MM.1S (cell line): ENCODE measurements around the gene SLC9A3.

ENCODE experiments used
- DNase-seq: peaks from one replicate; pipeline ENCODE4 v3.0.0-alpha.2; 2015
- H2AFZ ChIP-seq: fragments of 300-600 bp; sonication (generic); 2 replicates; pipeline ENCODE4 v1.6.0; 2016; ENCODE audit warnings: antibody characterized with exemption, low read length
- H3F3A ChIP-seq: fragments of 300-600 bp; sonication (generic); 2 replicates; pipeline ENCODE4 v1.6.1; 2016; ENCODE audit warnings: mild to moderate bottlenecking, antibody characterized with exemption, low read length, moderate library complexity, mixed read lengths; ENCODE audit not compliant: insufficient read depth
- H3K27ac ChIP-seq: fragments of 300-600 bp; sonication (generic); 2 replicates; pipeline ENCODE4 v1.5.1; 2016; ENCODE audit warnings: mild to moderate bottlenecking, low read length
- H3K27me3 ChIP-seq: fragments of 300-600 bp; sonication (generic); replicated peaks from 2 replicates; pipeline ENCODE4 v1.6.0; 2016; ENCODE audit warnings: low read length; ENCODE audit not compliant: insufficient read depth
- H3K36me3 ChIP-seq: fragments of 300-600 bp; sonication (generic); replicated peaks from 2 replicates; pipeline ENCODE4 v1.6.1; 2016; ENCODE audit warnings: mild to moderate bottlenecking, low read length, mixed read lengths; ENCODE audit not compliant: insufficient read depth
- H3K4me1 ChIP-seq: fragments of 300-600 bp; sonication (generic); 2 replicates; pipeline ENCODE4 v1.6.1; 2016; ENCODE audit warnings: low read length, mixed read lengths
- H3K4me2 ChIP-seq: fragments of 300-600 bp; sonication (generic); 2 replicates; pipeline ENCODE4 v1.6.0; 2016; ENCODE audit warnings: low read depth, low read length
- H3K4me3 ChIP-seq: fragments of 300-600 bp; sonication (generic); 2 replicates; pipeline ENCODE4 v1.5.1; 2016; ENCODE audit warnings: low read length, mixed read lengths
- H3K79me2 ChIP-seq: fragments of 300-600 bp; sonication (generic); 2 replicates; pipeline ENCODE4 v1.6.1; 2016; ENCODE audit warnings: mixed run types, low read length, mixed read lengths
- H3K9ac ChIP-seq: fragments of 300-600 bp; sonication (generic); 2 replicates; pipeline ENCODE4 v1.6.1; 2016; ENCODE audit warnings: low read length, mixed read lengths
- H3K9me2 ChIP-seq: fragments of 300-600 bp; sonication (generic); replicated peaks from 2 replicates; pipeline ENCODE4 v1.6.1; 2016; ENCODE audit warnings: mild to moderate bottlenecking, low read length, mixed read lengths; ENCODE audit not compliant: insufficient read depth
- H3K9me3 ChIP-seq: fragments of 300-600 bp; sonication (generic); replicated peaks from 2 replicates; pipeline ENCODE4 v1.6.1; 2016; ENCODE audit warnings: mild to moderate bottlenecking, low read length, mixed read lengths; ENCODE audit not compliant: insufficient read depth
- H4K20me1 ChIP-seq: fragments of 300-600 bp; sonication (generic); 2 replicates; pipeline ENCODE4 v1.6.1; 2016; ENCODE audit warnings: mild to moderate bottlenecking, low read length, moderate library complexity, mixed read lengths; ENCODE audit not compliant: insufficient read depth
- EZH2 ChIP-seq: fragments of 300-600 bp; sonication (generic); optimal IDR thresholded peaks from 2 replicates; pipeline ENCODE3; 2017; ENCODE audit warnings: low read depth, mild to moderate bottlenecking, antibody characterized with exemption, low read length, mixed read lengths
- EZH2phosphoT487 ChIP-seq: fragments of 300-600 bp; sonication (generic); IDR thresholded peaks from 2 replicates; pipeline ENCODE4 v1.6.1; 2018; ENCODE audit warnings: antibody characterized with exemption, low read length
- TF ChIP-seq, protein P1 (sequence below): fragments of 300-600 bp; sonication (generic); IDR thresholded peaks from 2 replicates; pipeline ENCODE4 v1.5.1; 2016; ENCODE audit warnings: antibody characterized with exemption, low read length, mixed read lengths

Gene SLC9A3

DNA sequence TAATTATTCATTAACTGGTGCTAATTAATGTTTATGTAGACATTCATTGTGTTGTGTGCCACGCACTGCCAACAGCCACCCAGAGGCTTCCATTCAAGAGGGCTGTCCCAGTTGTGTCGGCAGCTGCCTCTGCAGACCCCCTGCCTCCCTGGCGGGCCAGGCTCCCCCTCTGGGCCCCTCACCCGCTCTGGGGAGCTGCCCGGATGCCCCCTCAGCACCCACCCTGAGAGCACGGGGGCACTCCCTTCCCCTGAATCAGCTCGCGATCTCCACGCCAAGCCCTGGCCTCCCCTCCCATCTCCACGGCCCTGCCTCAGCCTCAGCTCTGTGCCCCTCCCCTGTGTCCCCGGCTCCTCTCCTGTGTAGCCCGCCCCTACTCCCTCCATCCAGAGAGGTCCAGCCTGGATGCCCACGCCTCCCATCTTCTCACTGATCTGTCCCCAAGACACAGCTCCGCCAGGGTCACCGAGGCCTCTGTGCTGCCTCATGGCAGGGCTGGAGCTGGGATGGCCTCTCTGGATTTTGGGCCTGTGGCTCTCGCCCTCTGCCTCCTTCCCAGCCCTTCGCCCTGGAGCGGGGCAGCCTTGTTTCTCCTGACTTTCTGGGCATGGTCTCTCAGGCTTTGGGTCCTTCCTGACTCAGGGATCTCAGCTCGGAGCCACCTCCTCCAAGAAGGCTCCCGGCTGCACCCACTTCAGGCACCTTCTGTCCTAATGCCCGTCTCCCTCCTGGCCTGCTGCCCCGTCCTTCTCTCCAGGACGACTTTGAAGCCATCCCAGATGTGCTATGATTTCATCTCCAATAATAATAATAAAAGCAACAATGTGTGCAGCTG is 16.0 kb upstream of the SLC9A3 start:
- no peaks in the 10 kb centered on the region for H4K20me1 ChIP-seq
- no peaks in the 10 kb centered on the region for H3K9me3 ChIP-seq
- no peak overlapping the region for H3K4me2 ChIP-seq
- H3K36me3 ChIP-seq, result no peaks in the 10 kb centered on the region
- peaks cover 12% of the 10 kb centered on the region for H3K4me1 ChIP-seq
- no peaks in the 10 kb centered on the region for H3K9me2 ChIP-seq
- DNase-seq, result no peak
- H3K9ac ChIP-seq, result no peak overlapping the region
- peaks cover 37% of the 10 kb centered on the region for H3K27me3 ChIP-seq
- H3K79me2 ChIP-seq, result no peaks in the 10 kb centered on the region
- TF ChIP-seq EZH2, result no peak
- TF ChIP-seq, protein P1, sequence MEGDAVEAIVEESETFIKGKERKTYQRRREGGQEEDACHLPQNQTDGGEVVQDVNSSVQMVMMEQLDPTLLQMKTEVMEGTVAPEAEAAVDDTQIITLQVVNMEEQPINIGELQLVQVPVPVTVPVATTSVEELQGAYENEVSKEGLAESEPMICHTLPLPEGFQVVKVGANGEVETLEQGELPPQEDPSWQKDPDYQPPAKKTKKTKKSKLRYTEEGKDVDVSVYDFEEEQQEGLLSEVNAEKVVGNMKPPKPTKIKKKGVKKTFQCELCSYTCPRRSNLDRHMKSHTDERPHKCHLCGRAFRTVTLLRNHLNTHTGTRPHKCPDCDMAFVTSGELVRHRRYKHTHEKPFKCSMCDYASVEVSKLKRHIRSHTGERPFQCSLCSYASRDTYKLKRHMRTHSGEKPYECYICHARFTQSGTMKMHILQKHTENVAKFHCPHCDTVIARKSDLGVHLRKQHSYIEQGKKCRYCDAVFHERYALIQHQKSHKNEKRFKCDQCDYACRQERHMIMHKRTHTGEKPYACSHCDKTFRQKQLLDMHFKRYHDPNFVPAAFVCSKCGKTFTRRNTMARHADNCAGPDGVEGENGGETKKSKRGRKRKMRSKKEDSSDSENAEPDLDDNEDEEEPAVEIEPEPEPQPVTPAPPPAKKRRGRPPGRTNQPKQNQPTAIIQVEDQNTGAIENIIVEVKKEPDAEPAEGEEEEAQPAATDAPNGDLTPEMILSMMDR, result no peak
- no peak for TF ChIP-seq EZH2phosphoT487
- H3K27ac ChIP-seq, result no peak overlapping the region
- no peak overlapping the region for H3K4me3 ChIP-seq
- H2AFZ ChIP-seq, result no peak overlapping the region
- H3F3A ChIP-seq, result no peaks in the 10 kb centered on the region

DNA sequence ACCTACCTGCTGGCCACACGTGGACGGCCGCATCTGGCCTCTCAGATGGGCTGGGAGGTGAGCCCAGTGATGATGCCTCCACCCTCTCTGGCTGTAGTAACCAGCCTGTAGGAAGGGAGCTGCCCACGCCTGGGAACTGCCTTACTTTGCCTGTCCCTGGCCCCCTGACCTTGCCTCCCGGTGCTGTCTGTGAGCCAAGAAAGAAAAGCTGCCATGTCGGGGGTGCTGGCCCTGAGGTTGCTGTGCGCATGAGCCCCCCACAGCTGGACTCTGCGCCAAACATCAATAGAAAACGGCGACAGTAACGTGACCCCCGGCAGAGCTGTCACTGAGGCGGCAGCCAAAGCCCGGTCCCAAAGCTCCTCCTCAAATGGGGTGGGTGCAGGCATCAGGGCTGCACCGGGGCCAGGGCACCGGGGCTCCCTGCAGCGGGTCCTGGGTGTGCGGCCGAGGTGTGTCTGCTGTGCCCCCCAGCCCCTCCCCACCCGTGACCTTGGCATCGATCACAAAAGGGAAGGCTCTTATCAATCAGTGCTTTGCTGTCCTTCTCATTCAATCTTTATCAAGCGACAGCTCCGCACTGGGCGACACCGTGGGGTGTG is 15.3 kb upstream of the SLC9A3 start:
- Histone ChIP-seq H3K27ac (no peak overlapping the region), H4K20me1 (no peaks in the 10 kb centered on the region), H3K9me2 (no peaks in the 10 kb centered on the region), H3K27me3 (peaks cover 37% of the 10 kb centered on the region), H3K4me1 (peaks cover 11% of the 10 kb centered on the region), H3K9ac (no peak overlapping the region), H3F3A (no peaks in the 10 kb centered on the region), H2AFZ (no peak overlapping the region), H3K79me2 (no peaks in the 10 kb centered on the region), H3K4me2 (no peak overlapping the region), H3K4me3 (no peak overlapping the region), H3K36me3 (no peaks in the 10 kb centered on the region), H3K9me3 (no peaks in the 10 kb centered on the region)
- TF ChIP-seq, protein P1, result no peak
- no peak for TF ChIP-seq EZH2phosphoT487
- no peak for TF ChIP-seq EZH2
- DNase-seq, result no peak

DNA sequence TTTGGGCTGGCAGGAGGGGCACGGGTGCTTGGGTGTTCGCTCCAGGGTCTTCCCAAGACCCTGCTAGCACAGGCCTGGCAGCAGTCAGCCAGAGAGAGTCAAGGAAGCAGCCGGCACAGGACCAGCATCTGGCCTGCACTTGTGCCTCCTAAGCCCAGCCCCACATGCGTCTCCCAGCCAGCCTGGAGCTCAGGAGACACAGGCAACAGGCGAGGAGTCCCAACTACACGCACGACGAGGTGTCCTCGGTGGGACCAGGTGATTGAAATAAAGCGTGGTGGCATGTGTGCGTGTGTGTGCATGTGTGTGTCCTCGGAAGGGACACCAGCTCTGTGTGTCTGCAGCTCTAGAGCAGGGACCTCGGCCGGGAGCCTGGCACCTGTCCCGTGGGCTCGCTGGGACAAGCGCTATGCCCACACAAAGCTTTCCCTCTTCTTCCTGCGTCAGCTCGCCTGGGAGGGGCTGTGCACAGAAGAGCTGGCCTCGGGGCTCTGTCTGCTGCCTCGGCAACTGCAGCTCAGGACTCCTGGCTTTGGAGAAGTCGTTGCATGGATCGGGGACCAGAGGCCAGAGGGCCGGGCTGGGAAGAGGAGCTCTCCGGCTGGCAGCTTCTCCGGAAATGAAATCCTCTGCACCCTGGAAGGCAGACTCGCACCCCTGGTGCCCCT is 14.7 kb upstream of the SLC9A3 start:
- Histone ChIP-seq H2AFZ (no peak overlapping the region), H3K9me3 (no peaks in the 10 kb centered on the region), H3K9me2 (no peaks in the 10 kb centered on the region), H3F3A (no peaks in the 10 kb centered on the region), H4K20me1 (no peaks in the 10 kb centered on the region), H3K4me3 (no peak overlapping the region), H3K4me2 (no peak overlapping the region), H3K9ac (no peak overlapping the region), H3K36me3 (no peaks in the 10 kb centered on the region), H3K27ac (no peak overlapping the region), H3K27me3 (peaks cover 42% of the 10 kb centered on the region), H3K79me2 (no peaks in the 10 kb centered on the region), H3K4me1 (peaks cover 6% of the 10 kb centered on the region)
- TF ChIP-seq EZH2phosphoT487, result no peak
- DNase-seq, result no peak
